SK-N-SH (cell line): ENCODE measurements around the gene CMTM2. TPM values are rescaled to one million over a fixed set of nuclear protein-coding genes. Genes with fewer than 3 reads are reported as not detected.

Experiments
- CTCF ChIA-PET: fragments of 300-600, 350-600 bp; formaldehyde crosslinking; extraction: SDS; loops from one replicate; lab custom pipeline; 2021; lab: Yijun Ruan, JAX
- POLR2A ChIA-PET: fragments of 350-600 bp; sonication (Branson Sonifier 250); formaldehyde crosslinking; extraction: SDS; loops from one replicate; lab custom pipeline; 2020; ENCODE audit warnings: antibody characterized with exemption, inconsistent platforms; lab: Yijun Ruan, JAX
- DNase-seq: peaks from one replicate; pipeline ENCODE4 v3.0.0; 2012
- H2AFZ ChIP-seq: fragments of 200-600 bp; sonication (generic); 2 replicates; pipeline ENCODE4 v1.8.1; 2016; ENCODE audit warnings: antibody characterized with exemption, mild to moderate bottlenecking, low read depth
- H3F3A ChIP-seq: fragments of 200-600 bp; sonication (generic); replicated peaks from 2 replicates; pipeline ENCODE3; 2016; ENCODE audit warnings: antibody characterized with exemption, mild to moderate bottlenecking; ENCODE audit not compliant: insufficient read depth
- H3K27ac ChIP-seq, 2 experiments: fragments of 200-500 bp in 1 of 2; fragments of 200-600 bp in 1 of 2; sonication (Bioruptor generic) in 1 of 2; sonication (generic), shearing (Covaris generic) in 1 of 2; 2 replicates each; pipeline versions ENCODE4 v1.5.1 to v1.6.1; 2014 to 2016; ENCODE audit warnings: low read depth in 2 of 2, inconsistent platforms in 1 of 2, low read length in 1 of 2, mild to moderate bottlenecking in 1 of 2, mixed read lengths in 1 of 2
- H3K27me3 ChIP-seq: fragments of 200-600 bp; sonication (generic), shearing (Covaris generic); 2 replicates; pipeline ENCODE4 v1.6.1; 2016; ENCODE audit warnings: mixed run types; ENCODE audit not compliant: insufficient read depth
- H3K36me3 ChIP-seq, 2 experiments: fragments of 200-500 bp in 1 of 2; fragments of 200-600 bp in 1 of 2; sonication (Bioruptor generic) in 1 of 2; sonication (generic) in 1 of 2; replicated peaks in 1 of 2; 2 replicates each; pipeline versions ENCODE3 to v1.5.1; 2014 to 2016; ENCODE audit warnings: low read length in 1 of 2, mild to moderate bottlenecking in 1 of 2; ENCODE audit not compliant: insufficient read depth in 2 of 2, control insufficient read depth in 1 of 2
- H3K4me1 ChIP-seq, 2 experiments: fragments of 200-500 bp in 1 of 2; fragments of 200-600 bp in 1 of 2; sonication (Bioruptor generic) in 1 of 2; sonication (generic), shearing (Covaris generic) in 1 of 2; 2 replicates each; pipeline versions ENCODE4 v1.5.1 to v1.6.1; 2014 to 2016; ENCODE audit warnings: low read depth in 1 of 2, low read length in 1 of 2, mixed run types in 1 of 2; ENCODE audit not compliant: insufficient read depth in 2 of 2, control insufficient read depth in 1 of 2
- H3K4me2 ChIP-seq: fragments of 200-600 bp; sonication (generic), shearing (Covaris generic); 2 replicates; pipeline ENCODE4 v1.6.1; 2017; ENCODE audit warnings: mixed run types
- H3K4me3 ChIP-seq, 2 experiments: fragments of 200-500 bp in 1 of 2; fragments of 200-600 bp in 1 of 2; sonication (Bioruptor generic) in 1 of 2; sonication (generic), shearing (Covaris generic) in 1 of 2; 2 replicates each; pipeline versions ENCODE4 v1.5.1 to v1.8.1; 2014 to 2016; ENCODE audit warnings: low read depth in 2 of 2, inconsistent platforms in 1 of 2, low read length in 1 of 2, mild to moderate bottlenecking in 1 of 2, mixed read lengths in 1 of 2, moderate library complexity in 1 of 2
- H3K79me2 ChIP-seq: fragments of 200-600 bp; sonication (generic); 2 replicates; pipeline ENCODE4 v1.8.1; 2017; ENCODE audit warnings: mild to moderate bottlenecking; ENCODE audit not compliant: insufficient read depth
- H3K9ac ChIP-seq: fragments of 200-600 bp; sonication (generic); 2 replicates; pipeline ENCODE4 v1.6.1; 2017; ENCODE audit warnings: mixed run types
- H3K9me2 ChIP-seq: fragments of 200-600 bp; sonication (generic); 2 replicates; pipeline ENCODE4 v1.6.1; 2017; ENCODE audit warnings: mixed run types
- H3K9me3 ChIP-seq: fragments of 200-600 bp; sonication (generic); 2 replicates; pipeline ENCODE4 v1.6.1; 2017; ENCODE audit warnings: mixed run types, mild to moderate bottlenecking, moderate library complexity
- H4K20me1 ChIP-seq: fragments of 200-600 bp; sonication (generic); 2 replicates; pipeline ENCODE4 v1.6.1; 2017; ENCODE audit warnings: mild to moderate bottlenecking, mixed run types; ENCODE audit not compliant: insufficient read depth
- EP300 ChIP-seq, 2 experiments: IDR thresholded peaks; 2 replicates each; pipeline versions ENCODE4 v1.4.0 to v1.6.1; 2012; ENCODE audit warnings: borderline replicate concordance in 1 of 2, low read depth in 1 of 2, low read length in 1 of 2
- EZH2phosphoT487 ChIP-seq: fragments of 200-600 bp; sonication (generic); IDR thresholded peaks from 2 replicates; pipeline ENCODE4 v1.6.1; 2017; ENCODE audit warnings: low read depth, mixed run types, mild to moderate bottlenecking, antibody characterized with exemption, moderate library complexity, borderline replicate concordance
- FOSL2 ChIP-seq: IDR thresholded peaks from 2 replicates; pipeline ENCODE4 v1.4.0; 2012; ENCODE audit warnings: low read depth, mild to moderate bottlenecking, moderate library complexity, borderline replicate concordance
- FOXJ3 ChIP-seq: sonication (generic); formaldehyde crosslinking; IDR thresholded peaks from 2 replicates; pipeline ENCODE4 v1.5.1; 2020; ENCODE audit warnings: mild to moderate bottlenecking, missing genetic modification reagents
- RCOR1 ChIP-seq: fragments of 150-350 bp; IDR thresholded peaks from 2 replicates; pipeline ENCODE4 v1.6.1; 2017; ENCODE audit warnings: antibody characterized with exemption, low read length
- TCF12 ChIP-seq: IDR thresholded peaks from 2 replicates; pipeline ENCODE4 v1.4.0; 2012
- YY1 ChIP-seq: IDR thresholded peaks from 2 replicates; pipeline ENCODE4 v1.4.0; 2012; ENCODE audit warnings: low read depth, mild to moderate bottlenecking
- WGBS: methylation state at CpG from one replicate; pipeline ENCODE4 v1.1.6; 2017; ENCODE audit warnings: low lambda C conversion rate; 5-methylcytosine and 5-hydroxymethylcytosine counted together
- polyA plus RNA-seq, 3 experiments: library from polyadenylated mRNA; depleted of rRNA; stranded (reverse); fragments of >200 nt; gene quantifications; 2 replicates each; pipeline ENCODE4 v1.2.3, GENCODE V29; 2012
- TF ChIP-seq, protein P1 (sequence below): IDR thresholded peaks from 2 replicates; pipeline ENCODE4 v1.6.1; 2012; ENCODE audit warnings: mild to moderate bottlenecking, low read depth, low read length, moderate library complexity
- TF ChIP-seq, protein P2 (sequence below): fragments of 200-600 bp; sonication (generic); IDR thresholded peaks from 2 replicates; pipeline ENCODE4 v1.6.1; 2017; ENCODE audit warnings: antibody characterized with exemption, mild to moderate bottlenecking, moderate library complexity

CMTM2 gene
- polyA plus RNA-seq, 1 of the 3 experiments (the other 2 are of a cell fraction), result not detected

GRCh38 chr16:66608241-66609138 lies 29.2 kb downstream of the CMTM2 start (continued):
- TF ChIP-seq, protein P1, sequence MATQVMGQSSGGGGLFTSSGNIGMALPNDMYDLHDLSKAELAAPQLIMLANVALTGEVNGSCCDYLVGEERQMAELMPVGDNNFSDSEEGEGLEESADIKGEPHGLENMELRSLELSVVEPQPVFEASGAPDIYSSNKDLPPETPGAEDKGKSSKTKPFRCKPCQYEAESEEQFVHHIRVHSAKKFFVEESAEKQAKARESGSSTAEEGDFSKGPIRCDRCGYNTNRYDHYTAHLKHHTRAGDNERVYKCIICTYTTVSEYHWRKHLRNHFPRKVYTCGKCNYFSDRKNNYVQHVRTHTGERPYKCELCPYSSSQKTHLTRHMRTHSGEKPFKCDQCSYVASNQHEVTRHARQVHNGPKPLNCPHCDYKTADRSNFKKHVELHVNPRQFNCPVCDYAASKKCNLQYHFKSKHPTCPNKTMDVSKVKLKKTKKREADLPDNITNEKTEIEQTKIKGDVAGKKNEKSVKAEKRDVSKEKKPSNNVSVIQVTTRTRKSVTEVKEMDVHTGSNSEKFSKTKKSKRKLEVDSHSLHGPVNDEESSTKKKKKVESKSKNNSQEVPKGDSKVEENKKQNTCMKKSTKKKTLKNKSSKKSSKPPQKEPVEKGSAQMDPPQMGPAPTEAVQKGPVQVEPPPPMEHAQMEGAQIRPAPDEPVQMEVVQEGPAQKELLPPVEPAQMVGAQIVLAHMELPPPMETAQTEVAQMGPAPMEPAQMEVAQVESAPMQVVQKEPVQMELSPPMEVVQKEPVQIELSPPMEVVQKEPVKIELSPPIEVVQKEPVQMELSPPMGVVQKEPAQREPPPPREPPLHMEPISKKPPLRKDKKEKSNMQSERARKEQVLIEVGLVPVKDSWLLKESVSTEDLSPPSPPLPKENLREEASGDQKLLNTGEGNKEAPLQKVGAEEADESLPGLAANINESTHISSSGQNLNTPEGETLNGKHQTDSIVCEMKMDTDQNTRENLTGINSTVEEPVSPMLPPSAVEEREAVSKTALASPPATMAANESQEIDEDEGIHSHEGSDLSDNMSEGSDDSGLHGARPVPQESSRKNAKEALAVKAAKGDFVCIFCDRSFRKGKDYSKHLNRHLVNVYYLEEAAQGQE, result 0 out of 2 replicates have a peak, but pooled peaks have one; percentile 16
- peak; percentile 51; the same call in 1 of the 2 replicates for TF ChIP-seq TCF12
- no peak for TF ChIP-seq FOSL2
- TF ChIP-seq EZH2phosphoT487, result no peak
- no peak for TF ChIP-seq EP300 (IDR thresholded peaks at IDR 0.05; ENCODE audit: borderline replicate concordance in 1 of 2, low read depth in 1 of 2, low read length in 1 of 2)
- no peak for TF ChIP-seq RCOR1
- TF ChIP-seq, protein P2, sequence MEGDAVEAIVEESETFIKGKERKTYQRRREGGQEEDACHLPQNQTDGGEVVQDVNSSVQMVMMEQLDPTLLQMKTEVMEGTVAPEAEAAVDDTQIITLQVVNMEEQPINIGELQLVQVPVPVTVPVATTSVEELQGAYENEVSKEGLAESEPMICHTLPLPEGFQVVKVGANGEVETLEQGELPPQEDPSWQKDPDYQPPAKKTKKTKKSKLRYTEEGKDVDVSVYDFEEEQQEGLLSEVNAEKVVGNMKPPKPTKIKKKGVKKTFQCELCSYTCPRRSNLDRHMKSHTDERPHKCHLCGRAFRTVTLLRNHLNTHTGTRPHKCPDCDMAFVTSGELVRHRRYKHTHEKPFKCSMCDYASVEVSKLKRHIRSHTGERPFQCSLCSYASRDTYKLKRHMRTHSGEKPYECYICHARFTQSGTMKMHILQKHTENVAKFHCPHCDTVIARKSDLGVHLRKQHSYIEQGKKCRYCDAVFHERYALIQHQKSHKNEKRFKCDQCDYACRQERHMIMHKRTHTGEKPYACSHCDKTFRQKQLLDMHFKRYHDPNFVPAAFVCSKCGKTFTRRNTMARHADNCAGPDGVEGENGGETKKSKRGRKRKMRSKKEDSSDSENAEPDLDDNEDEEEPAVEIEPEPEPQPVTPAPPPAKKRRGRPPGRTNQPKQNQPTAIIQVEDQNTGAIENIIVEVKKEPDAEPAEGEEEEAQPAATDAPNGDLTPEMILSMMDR, result peak; percentile 94
- TF ChIP-seq FOXJ3 (CRISPR knock-in tag), result no peak
- TF ChIP-seq YY1, result no peak

- Histone ChIP-seq H2AFZ (no peak overlapping the region), H4K20me1 (peaks cover 24% of the 10 kb centered on the region; the same call in 1 of the 2 replicates), H3K9ac (no peak overlapping the region), H3K9me2 (no peaks in the 10 kb centered on the region), H3K27ac (peak overlapping the region; percentile 36 to 38; a peak in 3 of 4 replicates), H3K79me2 (peaks cover 58% of the 10 kb centered on the region), H3K36me3 (peaks cover 24 to 46% of the 10 kb centered on the region in 2 experiments), H3F3A (peaks cover 13% of the 10 kb centered on the region), H3K27me3 (no peaks in the 10 kb centered on the region), H3K9me3 (no peaks in the 10 kb centered on the region), H3K4me3 (no peak overlapping the region), H3K4me2 (peak overlapping the region; percentile 38; the same call in 1 of the 2 replicates), H3K4me1 (peaks cover 5 to 19% of the 10 kb centered on the region in 2 experiments; a peak in 3 of 4 replicates)
- CTCF ChIA-PET, result interaction anchor here (0.5 to 6.5 kb wide), 51 partner anchors 10 to 800 kb away, joined by 3 to 68 read pairs (median 5); partner anchors contain the start of genes CKLF, CMTM2 and NAE1
- no peak for TF ChIP-seq RCOR1
- no peak for DNase-seq
- 92% methylated on average over 9 of the region's 12 CpGs for WGBS
- POLR2A ChIA-PET, result interaction anchor here (1.3 kb wide), 1 partner anchor 52 kb away, joined by 5 read pairs; no protein-coding TSS in a partner anchor
Observed at GRCh38 chr16:66609139-66609510, 29.9 kb downstream of the CMTM2 start.
